GM19468 (cell line): ENCODE results near the gene DSCAM.

ENCODE experiments used
- ATAC-seq: cut with Tn5 transposase; IDR thresholded peaks from one replicate; pipeline ENCODE4 v1.9.1; 2021; ENCODE audit warnings: mild to moderate bottlenecking, moderate library complexity, moderate number of reproducible peaks; ENCODE audit not compliant: unreplicated experiment; ENCODE audit errors: extremely low read depth

DSCAM gene

DNA sequence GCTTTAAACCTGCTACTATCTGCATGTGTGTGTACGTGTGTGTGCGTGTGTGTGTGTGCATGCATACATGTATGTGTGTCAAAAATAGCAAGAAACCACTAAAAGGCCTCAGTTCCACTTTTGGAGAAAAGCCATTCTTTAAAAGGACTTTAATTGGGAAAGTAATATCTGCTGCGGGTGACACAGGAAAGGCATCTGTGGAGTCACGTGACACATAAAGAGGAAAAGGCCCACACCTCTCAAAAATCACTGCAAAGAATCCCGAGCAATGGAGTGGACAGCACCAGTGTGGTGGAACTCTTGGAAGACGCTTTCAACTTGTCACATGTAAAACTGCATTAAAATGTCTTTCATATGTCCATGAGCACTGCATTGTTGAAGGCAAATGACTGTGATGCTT lies 63.6 kb downstream of the DSCAM start:
- ATAC-seq, result no peak

DNA sequence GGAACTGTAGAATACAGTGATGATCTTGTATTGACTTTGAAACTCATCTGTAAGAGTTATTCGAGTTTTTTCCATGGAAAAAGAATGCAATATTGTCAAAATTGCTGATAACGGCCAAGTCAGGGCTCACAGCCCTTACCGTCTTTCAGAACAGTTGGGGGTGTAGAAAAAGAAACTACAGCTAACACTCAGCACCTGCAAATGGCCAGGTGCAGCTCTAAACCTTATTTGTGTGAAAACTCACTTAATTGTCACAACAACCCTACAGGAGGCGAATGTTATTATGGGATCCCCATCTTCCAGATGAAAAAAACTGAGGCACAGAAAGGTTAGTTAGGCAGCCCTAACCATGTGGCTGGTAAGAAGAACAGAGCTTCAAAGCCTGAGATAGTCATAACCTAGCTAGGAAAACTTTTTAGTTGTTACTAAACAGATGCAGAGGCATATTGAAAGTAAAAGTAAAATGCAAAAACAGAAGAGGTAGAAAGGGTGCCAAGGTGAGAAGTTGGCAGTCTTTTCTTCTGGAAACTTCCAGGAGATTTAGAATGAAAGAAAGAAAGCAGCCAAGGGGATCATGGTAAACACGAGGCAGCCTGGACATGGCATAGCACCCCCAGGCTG lies 76.4 kb downstream of the DSCAM start:
- no peak for ATAC-seq

DNA sequence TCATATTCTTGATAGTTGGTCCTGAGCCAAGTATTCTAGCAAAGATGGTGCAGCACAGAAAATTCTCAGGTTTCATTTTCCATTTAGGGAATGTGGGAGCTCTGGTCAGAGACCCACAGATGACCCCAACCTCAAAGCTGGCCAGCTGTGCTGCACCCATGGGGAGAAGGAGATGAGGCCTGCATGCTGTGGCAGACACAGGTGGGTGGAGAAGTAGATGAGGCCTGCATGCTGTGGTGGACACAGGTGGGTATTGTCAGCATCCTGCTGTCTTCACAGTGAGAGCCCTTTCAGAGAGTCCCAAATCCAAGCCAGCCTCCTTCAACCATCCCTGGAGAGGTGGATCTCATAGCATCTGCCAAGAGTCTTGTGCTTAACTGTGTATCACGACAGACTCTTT lies 77.7 kb downstream of the DSCAM start:
- ATAC-seq, result no peak

DNA sequence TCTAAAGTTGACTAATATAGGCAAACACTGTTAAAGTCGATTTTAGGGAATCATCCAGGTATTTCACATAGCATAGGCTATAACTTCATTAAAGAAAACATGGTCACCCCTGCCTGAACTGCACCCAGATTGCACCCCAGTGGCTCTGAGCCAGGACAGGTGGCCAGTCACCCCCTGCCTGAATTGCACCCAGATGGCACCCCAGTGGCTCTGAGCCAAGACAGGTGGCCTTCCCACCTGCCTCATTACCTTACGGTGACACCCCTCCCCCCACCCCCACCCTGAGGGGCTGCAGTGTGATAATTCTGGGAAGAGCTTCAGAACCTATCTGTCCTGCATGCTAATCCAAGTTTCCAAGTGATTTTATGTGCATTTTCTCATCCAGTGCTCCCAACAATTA lies 78.9 kb downstream of the DSCAM start:
- no peak for ATAC-seq

DNA sequence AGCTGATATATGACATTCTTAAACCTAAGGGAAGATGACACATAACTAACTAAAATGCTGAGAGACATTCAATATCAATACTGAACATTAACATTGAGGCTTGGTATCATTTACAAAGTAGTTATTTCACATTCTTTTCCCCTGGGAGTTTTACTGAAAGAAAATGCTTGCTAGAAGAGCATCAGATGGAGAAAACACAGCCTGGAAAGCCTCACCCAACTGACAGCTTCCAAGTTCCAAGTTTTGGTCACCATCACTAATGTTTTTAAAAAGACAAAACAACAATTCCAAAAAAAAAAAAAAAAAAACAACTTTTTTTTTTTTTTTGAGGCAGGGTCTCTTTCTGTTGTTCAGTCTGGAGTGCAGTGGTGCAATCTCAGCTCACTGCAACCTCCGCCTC lies 80.6 kb downstream of the DSCAM start:
- no peak for ATAC-seq

DNA sequence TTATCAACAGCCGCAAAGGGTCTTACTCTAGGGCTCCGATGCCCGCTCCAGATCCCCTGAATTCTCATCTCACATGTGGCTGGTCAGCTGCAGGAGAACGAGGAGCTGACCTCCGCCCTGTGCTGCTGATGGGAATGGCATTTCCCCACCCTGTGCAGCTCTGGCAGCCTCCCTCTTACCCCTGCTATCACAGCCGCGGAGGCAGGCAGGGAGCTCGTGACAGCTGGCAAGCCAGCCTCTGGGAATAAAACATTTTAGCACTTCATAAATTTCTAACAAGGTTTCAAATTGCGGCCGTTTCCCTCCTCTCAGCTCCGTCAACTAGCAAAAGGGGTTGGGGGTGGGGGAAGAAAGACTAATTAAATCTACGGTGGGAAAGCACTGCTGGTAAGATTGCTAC lies 81.1 kb downstream of the DSCAM start:
- ATAC-seq, result no peak

DNA sequence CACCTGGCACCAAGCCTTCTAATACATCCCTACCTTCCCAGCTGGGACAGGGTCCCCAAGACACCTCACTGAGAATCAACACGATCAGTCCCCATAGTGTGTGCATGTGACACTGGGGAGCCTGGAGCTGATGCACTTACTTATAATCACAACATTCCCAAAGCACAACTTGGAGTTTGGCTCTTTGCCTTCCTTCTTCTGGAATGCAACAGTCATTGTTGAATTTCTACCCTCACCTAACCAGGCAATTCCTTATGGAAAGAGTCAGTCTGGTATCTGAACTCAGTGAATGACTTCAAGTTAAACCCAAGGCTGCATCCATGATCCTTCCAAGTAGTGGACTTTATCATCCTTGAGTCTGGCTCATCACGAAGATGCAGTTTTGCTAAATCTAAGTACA lies 86.1 kb downstream of the DSCAM start:
- ATAC-seq, result no peak

DNA sequence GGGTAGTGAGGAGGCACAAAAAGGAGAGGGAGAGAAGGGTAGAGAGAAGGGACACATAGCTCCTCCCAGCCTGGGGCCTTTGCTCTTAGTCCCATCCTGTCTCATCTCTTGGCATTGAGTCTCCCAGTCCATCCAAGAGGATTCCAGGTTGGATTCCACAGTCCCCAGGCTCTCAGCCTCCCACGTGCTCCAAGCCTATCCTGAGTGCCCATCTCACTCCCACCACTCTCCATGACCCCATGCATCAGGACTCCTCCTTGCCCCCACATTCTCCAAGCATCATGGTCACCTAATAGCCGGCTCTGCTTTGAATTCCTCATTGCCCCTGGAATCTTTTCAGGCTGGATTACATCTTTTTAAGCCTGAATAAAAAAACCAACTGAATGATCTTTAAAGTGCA lies 87.9 kb downstream of the DSCAM start:
- no peak for ATAC-seq

DNA sequence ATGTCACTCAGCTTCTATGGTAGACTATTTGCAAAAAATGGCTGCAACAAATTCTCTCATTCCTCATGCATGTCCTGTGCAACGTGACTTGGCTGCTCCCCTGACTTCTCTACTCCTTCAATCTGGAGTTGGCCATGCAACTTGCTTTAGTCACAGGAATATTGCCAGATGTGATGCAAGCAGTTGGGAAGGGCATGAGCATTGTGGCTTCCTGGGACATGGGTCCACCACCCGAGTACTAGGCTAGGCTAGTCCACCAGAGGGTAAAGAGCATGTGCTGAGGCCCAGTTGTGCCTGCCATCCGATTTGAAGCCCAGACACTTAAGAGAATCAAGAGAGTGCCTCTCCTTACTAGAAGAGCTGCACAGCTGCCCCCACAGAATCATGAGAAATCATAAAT lies 89.6 kb downstream of the DSCAM start:
- no peak for ATAC-seq

DNA sequence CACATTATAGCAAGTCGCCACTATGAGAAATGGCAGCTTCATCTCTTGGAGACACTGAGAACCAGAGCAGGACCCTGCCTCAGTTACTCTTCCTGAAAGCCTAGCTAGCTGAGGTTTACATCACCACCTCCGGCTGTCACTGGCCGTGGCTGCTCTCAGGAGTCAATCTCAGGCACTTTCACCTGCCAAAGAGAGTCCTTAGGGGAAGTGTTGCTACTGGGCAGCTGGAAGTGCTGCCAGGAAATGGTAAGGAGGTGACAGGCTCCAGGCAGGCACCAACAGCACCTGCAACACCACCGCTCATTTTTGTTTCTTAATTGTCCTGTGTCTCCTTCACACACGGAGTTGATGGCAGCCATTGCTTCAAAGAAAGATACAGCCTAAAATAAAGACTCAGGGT lies 92.5 kb downstream of the DSCAM start:
- no peak for ATAC-seq

DNA sequence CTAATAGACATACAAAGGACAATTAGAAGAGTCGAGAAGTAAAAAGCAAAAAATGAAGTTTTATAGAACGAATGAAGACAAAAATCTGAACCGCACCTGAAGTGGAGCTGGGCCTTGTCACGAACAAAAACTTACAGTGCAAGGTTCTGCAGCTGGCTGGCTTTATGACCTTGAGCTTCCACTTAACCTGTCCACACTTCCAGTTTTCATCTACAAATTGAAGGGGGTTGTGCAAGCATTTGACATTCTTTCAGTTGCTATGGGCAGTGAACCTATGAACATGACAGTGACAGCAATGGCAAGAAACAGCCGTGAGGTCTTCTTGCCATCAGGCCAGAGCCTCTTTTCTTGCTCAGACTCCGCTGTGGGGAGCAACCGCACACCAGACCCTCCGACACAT lies 93.2 kb downstream of the DSCAM start:
- no peak for ATAC-seq

DNA sequence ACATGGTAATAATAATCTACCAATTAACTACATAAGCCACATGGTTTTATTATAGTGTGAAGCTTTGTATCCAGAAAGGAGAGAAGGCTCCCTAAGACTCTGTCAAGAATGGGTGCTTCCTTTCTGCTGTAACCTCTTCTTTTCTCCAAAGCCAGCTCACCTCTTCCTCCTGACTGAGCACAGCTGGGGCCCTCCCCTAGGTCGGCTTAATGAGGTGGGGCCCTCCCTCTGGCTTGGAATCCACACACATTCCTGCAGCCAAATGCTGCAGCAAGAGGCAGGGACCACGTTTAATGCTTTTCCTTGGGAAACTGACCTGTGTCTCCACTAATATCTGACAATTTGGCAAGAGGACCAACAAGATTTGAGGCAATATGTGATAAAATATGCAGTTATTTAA lies 94.8 kb downstream of the DSCAM start:
- ATAC-seq, result no peak

DNA sequence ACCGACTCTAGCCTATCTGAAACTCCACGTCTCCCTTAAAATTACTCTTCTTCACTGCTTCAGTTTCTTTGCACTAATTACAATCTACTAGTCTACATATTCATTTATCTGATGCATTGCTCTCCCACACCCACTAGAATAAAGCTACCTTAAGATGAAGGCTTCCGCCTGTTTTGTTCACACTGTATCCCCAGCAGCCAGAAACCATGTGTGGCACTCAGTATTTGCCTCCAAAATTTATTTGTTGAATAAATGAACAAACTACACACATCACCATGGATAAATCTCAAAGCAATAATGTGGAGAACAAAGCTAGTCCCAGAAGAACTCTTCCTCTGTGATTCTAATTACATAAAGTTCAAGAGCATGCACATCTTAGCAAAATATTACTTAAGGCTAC lies 95.7 kb downstream of the DSCAM start:
- ATAC-seq, result no peak

DNA sequence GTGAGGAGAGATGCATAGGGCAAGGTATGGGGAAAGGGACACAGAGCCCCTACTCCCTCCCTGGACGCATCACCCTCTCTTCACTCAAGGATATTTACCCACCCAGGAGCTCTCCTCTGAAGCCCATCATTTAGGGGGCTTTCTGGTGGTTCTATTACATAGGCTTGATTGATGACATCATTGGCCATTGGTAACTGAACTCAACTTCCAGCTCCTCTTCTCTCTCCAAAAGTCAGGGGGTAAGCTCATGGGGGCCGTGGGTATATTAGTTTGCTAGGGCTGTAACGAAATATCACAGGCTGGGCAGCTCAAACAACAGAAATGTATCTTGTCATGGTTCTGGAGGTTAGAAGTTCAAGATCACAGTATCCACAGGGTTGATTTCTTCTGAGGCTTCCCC lies 110.8 kb downstream of the DSCAM start:
- ATAC-seq, result no peak

DNA sequence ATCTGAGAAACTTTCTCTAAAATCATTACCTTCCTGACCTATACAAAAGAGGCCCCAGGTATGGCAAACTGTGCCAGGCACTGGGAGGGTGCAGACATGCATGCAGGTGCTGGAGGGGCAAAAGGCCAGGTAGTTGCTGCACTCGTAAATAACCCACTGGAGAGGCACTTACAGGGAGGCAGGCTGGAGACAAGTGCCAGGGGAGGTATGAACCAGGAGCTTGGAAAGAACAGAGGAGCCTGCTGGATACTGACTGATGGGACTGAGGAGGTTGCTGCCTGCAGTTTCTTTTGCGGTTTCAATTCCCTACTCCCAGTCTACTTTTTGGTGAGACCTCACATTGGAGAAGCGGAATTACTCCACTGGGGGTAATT lies 113.9 kb downstream of the DSCAM start:
- ATAC-seq, result no peak

DNA sequence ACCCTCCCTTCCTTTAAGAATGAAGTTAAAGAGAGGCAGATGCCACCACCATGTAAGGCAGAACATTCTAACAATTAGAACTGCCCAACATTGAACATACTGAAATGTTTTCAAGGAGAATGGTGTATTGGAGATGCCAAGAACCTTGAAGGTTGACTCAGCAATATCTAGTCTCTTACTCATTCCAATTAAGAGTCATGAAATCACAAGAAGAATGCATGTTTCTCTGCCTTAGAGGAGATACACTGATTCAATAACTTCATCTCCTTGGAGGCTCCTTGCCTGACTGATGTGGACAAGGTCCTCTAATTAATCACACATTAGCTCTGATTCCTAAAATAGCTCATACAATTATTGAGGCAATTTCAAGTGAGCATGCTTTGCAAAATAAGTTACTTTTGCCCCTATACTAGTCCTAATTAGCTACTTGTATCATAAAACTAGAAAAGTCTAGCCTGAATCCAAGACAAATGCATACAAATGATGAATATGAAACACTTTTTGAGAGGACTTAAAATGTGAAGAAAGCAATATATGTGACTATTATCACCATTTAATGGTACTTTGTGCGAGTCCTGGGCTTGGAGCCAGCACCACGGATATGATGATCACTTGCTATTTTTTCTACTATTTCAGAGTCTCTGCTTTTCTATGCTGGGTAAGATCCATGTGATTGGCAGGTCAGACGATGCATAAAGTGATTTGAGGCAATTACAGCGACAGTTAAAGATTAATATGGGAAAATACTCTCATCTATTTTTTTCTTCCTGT lies 114.5 kb downstream of the DSCAM start:
- no peak for ATAC-seq

DNA sequence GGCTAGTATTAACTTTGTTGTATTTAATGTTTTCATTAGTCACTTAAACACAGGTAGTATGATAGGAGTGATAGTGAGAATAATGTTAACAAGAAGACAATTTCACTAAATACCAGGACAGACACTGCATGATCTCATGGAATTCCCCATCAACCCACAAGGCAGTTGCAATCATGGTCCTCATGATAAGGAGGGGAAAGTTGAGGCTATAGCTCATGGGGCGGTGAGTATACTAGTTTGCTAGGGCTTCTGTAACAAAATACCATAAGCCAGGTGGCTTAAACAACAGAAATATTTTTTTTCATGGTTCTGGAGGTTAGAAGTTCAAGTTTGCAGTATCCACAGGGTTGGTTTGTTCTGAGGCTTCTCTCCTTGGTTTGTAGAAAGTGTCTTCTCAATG lies 115.8 kb downstream of the DSCAM start:
- ATAC-seq, result no peak

DNA sequence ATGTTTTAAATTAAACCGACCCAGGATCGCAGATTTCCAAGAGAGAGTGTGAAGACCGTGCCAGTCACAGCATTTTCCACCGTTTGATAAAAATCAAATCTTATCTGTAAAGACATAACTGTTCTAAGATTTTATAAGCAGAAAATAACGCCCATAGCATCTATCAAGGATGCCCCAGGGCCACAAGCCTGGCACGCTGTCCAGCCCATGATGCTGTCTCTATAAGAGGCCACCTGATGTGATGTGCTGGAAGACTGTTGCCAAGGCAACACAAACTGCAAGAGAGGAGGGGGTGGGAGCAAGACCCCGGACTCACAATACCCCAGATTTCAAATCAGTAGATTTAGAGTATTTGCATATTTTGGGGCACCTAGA lies 116.5 kb downstream of the DSCAM start:
- ATAC-seq, result no peak

DNA sequence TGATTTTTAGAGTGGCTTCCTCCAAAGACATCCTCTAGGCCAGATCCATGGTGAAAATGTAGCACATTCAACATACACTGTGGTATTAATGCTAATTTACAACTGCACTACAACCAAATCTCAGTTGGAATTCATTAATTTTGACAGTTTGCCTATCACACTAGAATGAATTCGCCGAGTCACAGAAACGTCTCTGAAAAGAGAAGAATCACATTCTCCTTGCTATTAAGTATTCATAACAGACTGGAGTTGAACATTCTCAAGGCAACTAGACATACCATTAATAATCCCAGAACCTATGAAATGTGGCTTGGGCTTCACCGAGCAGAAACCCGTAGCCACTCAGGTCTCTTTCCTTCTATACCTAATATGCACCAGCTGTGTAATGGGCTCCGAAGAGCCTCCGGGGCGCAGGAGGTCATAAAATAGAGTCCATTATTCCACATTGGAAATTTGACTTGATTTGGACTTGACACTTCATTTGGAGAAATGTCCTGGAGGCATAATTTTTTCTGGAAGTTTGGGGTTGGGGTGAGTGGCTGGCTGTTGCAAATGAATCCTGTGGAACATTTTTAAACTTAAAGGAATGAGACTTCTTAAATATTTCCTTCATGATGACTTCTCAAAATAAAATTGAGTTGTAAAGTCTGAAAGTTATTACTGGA lies 117.1 kb downstream of the DSCAM start:
- no peak for ATAC-seq

DNA sequence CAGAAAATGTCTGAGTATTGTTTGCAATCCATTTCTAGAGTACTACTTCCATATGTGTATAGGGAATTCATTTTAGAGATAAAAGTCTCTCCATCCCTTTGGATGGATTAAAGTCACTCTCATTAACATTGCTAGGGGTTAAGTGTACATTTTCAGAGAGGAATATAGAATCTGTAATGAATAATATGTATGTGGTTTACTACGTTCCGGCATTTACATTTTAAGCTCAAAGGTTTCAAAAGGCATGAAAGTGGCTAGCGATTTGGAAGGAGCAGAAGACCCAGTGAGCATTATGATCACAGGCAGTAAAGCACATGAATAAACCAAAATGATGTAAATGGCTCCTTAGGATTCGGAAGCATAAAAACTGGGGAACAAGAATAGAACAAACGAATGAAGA lies 123.0 kb downstream of the DSCAM start:
- no peak for ATAC-seq

DNA sequence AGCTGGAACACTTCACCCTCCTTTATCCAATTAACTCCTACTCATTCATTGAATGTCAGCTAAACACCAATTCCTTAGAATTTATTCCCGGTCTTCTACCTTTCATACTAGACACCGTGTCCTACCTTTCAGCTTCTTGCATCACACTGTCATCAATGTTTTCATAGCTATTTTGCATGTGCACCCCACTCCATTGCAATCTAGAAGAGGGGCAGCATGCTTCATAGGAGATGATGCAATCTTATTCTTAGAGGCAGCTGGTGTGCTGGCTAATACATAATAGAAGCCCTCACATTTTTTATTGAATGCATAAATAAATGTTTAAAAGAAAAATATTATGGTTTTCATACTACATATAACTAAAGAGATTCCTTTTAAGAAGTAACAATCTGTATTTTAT lies 123.6 kb downstream of the DSCAM start:
- ATAC-seq, result no peak

DNA sequence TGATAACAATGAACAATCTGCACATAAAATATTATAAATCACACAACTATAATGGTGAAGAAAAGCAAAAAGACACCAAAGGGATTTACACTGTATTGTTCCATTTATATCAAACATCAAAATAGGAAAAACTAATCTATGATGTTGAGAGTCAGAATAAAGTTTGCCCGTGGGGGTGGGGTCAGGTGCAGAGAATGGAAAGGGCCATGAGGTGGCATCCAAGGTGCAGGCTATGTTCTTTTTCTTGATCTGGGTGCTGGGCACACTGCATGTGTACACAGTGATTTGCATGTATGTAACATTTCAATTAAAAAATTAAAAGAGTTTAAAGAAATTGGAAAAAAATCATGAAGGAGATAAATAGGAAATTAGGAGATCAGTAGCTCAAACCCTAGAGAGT lies 127.3 kb downstream of the DSCAM start:
- no peak for ATAC-seq
